Fibroblast of pulmonary artery (primary cell): ENCODE data around the gene GPR141.

Source experiments
- DNase-seq: peaks from one replicate; pipeline ENCODE4 v3.0.0-alpha.2; 2010; ENCODE audit warnings: low read depth
- H3K4me3 ChIP-seq: replicated peaks from 2 replicates; pipeline ENCODE4 v1.5.1; 2011; ENCODE audit warnings: low read depth, mild to moderate bottlenecking, control low read depth, low read length, moderate library complexity
- TF ChIP-seq, protein P1 (sequence below): IDR thresholded peaks from 2 replicates; pipeline ENCODE4 v1.5.1; 2011; ENCODE audit warnings: mild to moderate bottlenecking, control low read depth, low read length, inconsistent platforms; ENCODE audit errors: missing control alignments

The GPR141 gene, protein sequence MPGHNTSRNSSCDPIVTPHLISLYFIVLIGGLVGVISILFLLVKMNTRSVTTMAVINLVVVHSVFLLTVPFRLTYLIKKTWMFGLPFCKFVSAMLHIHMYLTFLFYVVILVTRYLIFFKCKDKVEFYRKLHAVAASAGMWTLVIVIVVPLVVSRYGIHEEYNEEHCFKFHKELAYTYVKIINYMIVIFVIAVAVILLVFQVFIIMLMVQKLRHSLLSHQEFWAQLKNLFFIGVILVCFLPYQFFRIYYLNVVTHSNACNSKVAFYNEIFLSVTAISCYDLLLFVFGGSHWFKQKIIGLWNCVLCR

DNA sequence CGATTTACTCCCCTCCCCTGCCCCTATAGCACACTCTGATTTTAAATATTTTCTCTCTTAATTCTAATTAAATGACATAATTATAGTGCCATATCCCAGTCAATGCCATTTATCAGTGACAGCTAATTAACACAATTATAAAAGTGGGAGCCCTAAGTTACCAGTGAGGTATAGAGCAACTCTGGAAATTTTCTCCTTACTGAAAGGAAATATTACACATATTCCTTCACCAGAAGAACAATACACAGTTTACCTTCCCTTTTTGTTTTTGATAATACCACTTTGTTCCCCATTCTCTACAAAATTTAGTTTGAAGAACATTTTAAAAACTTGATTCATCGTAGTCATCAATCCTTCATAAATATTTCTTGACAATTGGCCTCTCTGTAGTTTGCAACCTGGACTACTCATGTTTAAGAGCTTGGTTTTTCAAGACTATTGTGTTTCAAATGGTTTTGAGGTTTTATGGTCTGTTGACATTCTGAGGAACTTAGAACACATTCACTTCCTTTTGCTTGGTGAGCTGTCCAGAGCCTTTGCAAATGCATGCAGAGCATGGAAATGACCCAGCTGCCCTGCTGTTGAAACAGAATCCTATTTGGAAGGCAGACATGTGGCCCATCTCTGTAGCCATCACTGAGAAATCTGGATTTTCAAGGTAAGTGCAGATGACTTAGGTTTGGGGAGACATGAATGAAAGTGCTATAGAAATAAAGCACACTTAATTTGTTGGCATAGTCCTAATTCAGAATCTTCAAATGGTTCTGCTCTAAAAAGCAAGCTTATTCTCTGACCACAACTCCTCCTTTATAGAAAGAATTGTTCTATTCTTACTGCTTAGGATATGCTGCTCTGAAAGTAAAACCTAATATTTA, at the start of gene GPR141:
GPR141 (plus strand) TSS at position 521 of the 875 bp plus-strand sequence. CDS start 56,628 bp downstream, outside the sequence.
- no peak for DNase-seq
- TF ChIP-seq, protein P1, sequence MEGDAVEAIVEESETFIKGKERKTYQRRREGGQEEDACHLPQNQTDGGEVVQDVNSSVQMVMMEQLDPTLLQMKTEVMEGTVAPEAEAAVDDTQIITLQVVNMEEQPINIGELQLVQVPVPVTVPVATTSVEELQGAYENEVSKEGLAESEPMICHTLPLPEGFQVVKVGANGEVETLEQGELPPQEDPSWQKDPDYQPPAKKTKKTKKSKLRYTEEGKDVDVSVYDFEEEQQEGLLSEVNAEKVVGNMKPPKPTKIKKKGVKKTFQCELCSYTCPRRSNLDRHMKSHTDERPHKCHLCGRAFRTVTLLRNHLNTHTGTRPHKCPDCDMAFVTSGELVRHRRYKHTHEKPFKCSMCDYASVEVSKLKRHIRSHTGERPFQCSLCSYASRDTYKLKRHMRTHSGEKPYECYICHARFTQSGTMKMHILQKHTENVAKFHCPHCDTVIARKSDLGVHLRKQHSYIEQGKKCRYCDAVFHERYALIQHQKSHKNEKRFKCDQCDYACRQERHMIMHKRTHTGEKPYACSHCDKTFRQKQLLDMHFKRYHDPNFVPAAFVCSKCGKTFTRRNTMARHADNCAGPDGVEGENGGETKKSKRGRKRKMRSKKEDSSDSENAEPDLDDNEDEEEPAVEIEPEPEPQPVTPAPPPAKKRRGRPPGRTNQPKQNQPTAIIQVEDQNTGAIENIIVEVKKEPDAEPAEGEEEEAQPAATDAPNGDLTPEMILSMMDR: no peak
- H3K4me3 ChIP-seq: no peak within 1 kb of the TSS

DNA sequence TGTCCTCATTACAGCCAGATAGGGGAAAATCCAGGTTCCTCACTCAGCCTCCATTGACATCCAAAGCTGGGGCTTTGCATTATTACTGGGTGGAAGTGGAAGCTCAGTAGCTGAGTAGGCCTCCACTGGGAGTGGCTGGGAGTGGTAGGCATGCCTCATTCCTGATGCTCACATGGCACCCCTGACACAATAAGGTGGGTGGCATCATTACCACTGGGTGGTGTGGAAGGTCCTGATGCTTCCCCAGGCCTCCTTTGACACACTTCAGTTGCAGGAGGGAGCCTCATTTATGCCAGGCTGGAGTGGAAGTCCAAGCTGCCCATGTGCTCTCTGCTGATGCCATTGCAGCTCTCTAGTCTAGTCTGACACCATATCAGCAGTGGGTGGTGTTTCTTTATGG, 48.2 kb upstream of the GPR141 start:
- TF ChIP-seq, protein P1: no peak

DNA sequence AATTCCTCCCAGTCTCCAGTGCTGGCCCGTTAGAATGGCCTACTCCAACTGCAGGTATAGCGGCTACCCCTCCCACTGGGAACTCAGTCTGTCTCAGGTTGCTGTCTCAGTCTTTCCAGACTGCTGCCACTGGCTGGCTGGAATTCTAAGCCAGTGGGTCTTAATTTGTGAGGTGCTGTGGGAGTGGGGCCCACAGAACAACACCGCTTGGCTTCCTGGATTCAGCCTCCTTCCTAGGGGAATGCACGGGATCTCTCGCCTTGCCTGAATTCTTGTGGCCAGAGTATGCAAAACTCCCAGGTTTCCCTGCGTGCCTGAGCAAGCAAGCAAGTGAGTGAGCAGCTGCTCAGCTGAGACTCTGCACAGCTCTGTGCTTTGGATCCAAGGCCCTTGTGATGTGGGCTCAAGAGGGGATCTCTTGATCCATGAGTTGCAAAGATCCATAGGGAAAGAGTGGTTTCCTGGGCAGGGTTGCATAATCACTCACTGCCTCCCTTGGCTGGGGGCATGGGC, 41.5 kb upstream of the GPR141 start:
- no peak for DNase-seq
- TF ChIP-seq, protein P1: no peak
- no peak overlapping the region for H3K4me3 ChIP-seq

More for the DNA sequence above, 48.2 kb upstream of the GPR141 start:
- DNase-seq: no peak
- H3K4me3 ChIP-seq: no peak overlapping the region

DNA sequence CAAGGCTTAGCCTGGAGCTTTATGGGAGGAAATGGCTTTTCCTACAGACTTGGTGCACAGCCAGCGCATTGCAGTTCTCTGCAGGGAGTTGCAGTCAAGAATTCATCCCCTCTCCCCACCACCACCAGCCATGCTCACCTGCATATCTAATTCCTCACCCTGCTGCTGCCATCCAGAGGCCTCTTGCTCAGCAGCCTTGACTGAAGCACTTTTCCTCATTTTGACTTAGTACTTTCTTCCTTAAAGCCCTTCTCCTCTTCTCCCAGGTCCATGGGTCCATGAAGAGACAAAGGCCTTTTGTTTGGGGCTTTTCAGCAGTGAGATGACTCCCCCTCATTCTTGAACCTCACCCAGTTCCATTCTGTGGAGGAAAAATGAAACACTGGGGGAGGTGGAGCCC, 39.7 kb upstream of the GPR141 start:
- no peak for DNase-seq
- H3K4me3 ChIP-seq: no peak overlapping the region
- TF ChIP-seq, protein P1: no peak

DNA sequence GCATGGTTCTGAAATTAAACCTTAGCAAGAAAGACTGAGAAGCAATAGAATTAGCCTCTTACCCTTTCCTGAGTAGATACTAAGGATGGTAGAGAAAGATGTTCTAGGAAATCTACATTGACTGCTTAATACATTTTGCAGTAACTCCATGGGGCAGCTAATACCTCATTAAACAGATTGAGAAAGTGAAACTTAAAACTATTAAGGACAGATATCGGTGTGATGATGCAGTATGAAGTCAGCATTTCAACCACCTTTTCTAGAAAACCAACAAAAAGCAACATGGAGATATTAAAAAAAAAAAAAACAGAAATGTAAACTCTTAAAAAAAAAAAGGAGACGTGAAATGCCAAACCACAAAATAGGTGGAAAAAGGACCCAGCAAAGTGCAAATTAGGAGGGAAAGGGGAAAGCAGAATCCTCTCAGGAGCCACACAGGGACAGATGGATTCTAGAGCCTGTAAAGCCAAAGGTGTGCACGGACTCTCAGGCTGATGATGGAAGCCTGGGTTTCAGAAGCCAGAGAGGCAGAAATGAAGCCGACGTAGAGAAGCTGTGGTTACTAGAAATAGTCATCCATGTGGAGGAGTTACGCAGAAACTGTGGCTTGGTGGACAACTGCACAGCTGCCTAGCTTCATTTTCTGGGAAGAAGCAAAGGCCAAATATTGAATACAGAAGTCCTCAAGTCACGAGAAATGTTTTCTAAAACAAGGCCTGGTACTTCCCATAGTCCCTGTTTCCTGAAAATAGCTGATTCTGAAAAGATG, 38.1 kb upstream of the GPR141 start:
- H3K4me3 ChIP-seq: no peak overlapping the region

More for the DNA sequence above, 38.1 kb upstream of the GPR141 start:
- DNase-seq: no peak
- TF ChIP-seq, protein P1: no peak
